ENCODE measurements around the gene FAM118A. TPM values are rescaled to one million over a fixed set of nuclear protein-coding genes. Genes with fewer than 3 reads are reported as not detected.

The FAM118A gene
- total RNA-seq, 1 experiment from 2014 or later = 37.9 TPM

DNA sequence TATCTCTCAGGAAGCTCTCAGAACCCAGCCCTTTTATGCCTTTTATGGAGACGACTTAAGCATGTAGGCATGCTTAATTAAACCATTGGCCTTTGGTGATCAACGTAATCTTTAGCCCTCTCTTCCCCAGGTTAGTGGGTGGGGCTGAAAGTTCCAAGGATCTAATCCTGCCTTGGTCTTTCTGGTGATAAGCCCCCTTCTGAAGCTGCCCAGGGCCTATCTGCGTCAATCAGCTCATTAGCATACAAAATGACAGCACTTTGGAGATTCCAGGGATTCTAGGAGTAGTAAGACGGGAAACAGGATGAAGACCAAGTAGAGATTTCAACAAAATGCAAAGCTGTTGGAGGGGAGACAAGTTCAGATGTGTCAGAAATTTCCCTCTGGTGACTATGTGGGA, 3.1 kb downstream of the FAM118A start:
- H3K14ac ChIP-seq (ENCODE audit: insufficient read depth, low read length) = no peak overlapping the region
- Mint-ChIP-seq H3K27me3 (ENCODE audit: low read depth) (peaks cover 9% of the 10 kb centered on the region), H3K27ac (peak overlapping the region in 1 of 3 experiments; percentile 2; a peak in 1 of 7 replicates), H3K4me3 (no peak overlapping the region), H3K9me3 (no peaks in the 10 kb centered on the region), H3K4me1 (peaks cover 34 to 43% of the 10 kb centered on the region in 2 experiments), H3K36me3 (ENCODE audit: insufficient read depth in 1 of 3, low read depth in 3 of 3) (peaks cover 4 to 9% (median 6%) of the 10 kb centered on the region in 3 experiments; a peak in 2 of 7 replicates)
- no peak overlapping the region for H3K56ac ChIP-seq (ENCODE audit: insufficient read length, low read depth, low read length)
- no peak overlapping the region for H3K23ac ChIP-seq (ENCODE audit: insufficient read length, low read depth, low read length)
- H3K4me2 ChIP-seq (ENCODE audit: insufficient read depth, insufficient read length, low read length) = no peak overlapping the region
- no peaks in the 10 kb centered on the region; the same call in 1 of the 2 replicates for H3K79me2 ChIP-seq (ENCODE audit: insufficient read depth, low read length)
- no peaks in the 10 kb centered on the region for H3K9me3 ChIP-seq (ENCODE audit: control insufficient read depth, low read depth, low read length)
- H2AK5ac ChIP-seq (ENCODE audit: insufficient read length, low read length) = no peak overlapping the region
- no peaks in the 10 kb centered on the region for H3K79me1 ChIP-seq (ENCODE audit: insufficient read depth, low read depth, low read length, poor library complexity, severe bottlenecking)
- no peak overlapping the region for H2BK5ac ChIP-seq (ENCODE audit: insufficient read length, low read length)
- no peak overlapping the region for H2BK20ac ChIP-seq (ENCODE audit: low read depth, low read length, poor library complexity, severe bottlenecking)
- no peak overlapping the region for H2BK15ac ChIP-seq (ENCODE audit: low read depth, low read length)
- H3K4me1 ChIP-seq (ENCODE audit: insufficient read depth, low read length) = peaks cover 4% of the 10 kb centered on the region
- TF ChIP-seq, protein P1, sequence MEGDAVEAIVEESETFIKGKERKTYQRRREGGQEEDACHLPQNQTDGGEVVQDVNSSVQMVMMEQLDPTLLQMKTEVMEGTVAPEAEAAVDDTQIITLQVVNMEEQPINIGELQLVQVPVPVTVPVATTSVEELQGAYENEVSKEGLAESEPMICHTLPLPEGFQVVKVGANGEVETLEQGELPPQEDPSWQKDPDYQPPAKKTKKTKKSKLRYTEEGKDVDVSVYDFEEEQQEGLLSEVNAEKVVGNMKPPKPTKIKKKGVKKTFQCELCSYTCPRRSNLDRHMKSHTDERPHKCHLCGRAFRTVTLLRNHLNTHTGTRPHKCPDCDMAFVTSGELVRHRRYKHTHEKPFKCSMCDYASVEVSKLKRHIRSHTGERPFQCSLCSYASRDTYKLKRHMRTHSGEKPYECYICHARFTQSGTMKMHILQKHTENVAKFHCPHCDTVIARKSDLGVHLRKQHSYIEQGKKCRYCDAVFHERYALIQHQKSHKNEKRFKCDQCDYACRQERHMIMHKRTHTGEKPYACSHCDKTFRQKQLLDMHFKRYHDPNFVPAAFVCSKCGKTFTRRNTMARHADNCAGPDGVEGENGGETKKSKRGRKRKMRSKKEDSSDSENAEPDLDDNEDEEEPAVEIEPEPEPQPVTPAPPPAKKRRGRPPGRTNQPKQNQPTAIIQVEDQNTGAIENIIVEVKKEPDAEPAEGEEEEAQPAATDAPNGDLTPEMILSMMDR (conservative IDR thresholded peaks at IDR 0.05) = no peak
- no peaks in the 10 kb centered on the region for H4K20me1 ChIP-seq (ENCODE audit: control insufficient read depth, insufficient read depth, insufficient read length)
- no peak overlapping the region for H4K8ac ChIP-seq (replicated peaks; ENCODE audit: insufficient read length, low read depth, low read length)
- H3K23me2 ChIP-seq (ENCODE audit: insufficient read length, low read depth, low read length, poor library complexity, severe bottlenecking) = peaks cover 13% of the 10 kb centered on the region
- H4K91ac ChIP-seq (ENCODE audit: insufficient read length, low read depth, low read length) = no peak overlapping the region
- no peaks in the 10 kb centered on the region for H3K27me3 ChIP-seq (ENCODE audit: insufficient read depth, low read length)
- H3K9ac ChIP-seq (ENCODE audit: extremely low read depth, insufficient read length, low read length) = no peak overlapping the region
- no peak for DNase-seq
- no peak overlapping the region for H3K27ac ChIP-seq (ENCODE audit: insufficient read length, low read depth, low read length)
- no peak overlapping the region for H3K18ac ChIP-seq (ENCODE audit: insufficient read length, low read depth, low read length)
- H2AFZ ChIP-seq (ENCODE audit: low read length) = no peak overlapping the region
- H2BK12ac ChIP-seq (ENCODE audit: insufficient read length, low read depth, low read length) = no peak overlapping the region
- no peak overlapping the region for H3T11ph ChIP-seq (ENCODE audit: low read length)
- H2BK120ac ChIP-seq (ENCODE audit: low read depth, low read length, poor library complexity, severe bottlenecking) = no peak overlapping the region
- no peak overlapping the region for H4K5ac ChIP-seq (ENCODE audit: insufficient read length, low read depth, low read length)
- no CpG with 5 or more reads among the region's 4 CpGs for WGBS (ENCODE audit: extremely low coverage, insufficient read length, low lambda C conversion rate)
- no peak overlapping the region for H3K4ac ChIP-seq (ENCODE audit: low read depth, low read length)
